Spleen (tissue), 7 donors: ENCODE results near the gene EFNB3.

Experiments
- CTCF ChIP-seq, 11 experiments: fragments of 200-600 bp in 7 of 11; fragments of 450-650 bp in 4 of 11; sonication (generic) in 4 of 11; IDR thresholded peaks in 8 of 11; conservative IDR thresholded peaks in 3 of 11; 1 replicate in 7 of 11; 2 replicates in 4 of 11; pipeline versions ENCODE4 v1.4.0 to v1.8.0; 2016 to 2021; ENCODE audit warnings: antibody characterized with exemption in 11 of 11, inconsistent platforms in 4 of 11, mild to moderate bottlenecking in 1 of 11
- POLR2A ChIP-seq, 3 donors: fragments of 450-650 bp; IDR thresholded peaks; one replicate each; pipeline ENCODE4 v1.5.1; 2017; ENCODE audit warnings: antibody characterized with exemption in 3 of 3, mild to moderate bottlenecking in 1 of 3
- POLR2AphosphoS5 ChIP-seq, 3 donors: sonication (generic); formaldehyde crosslinking; IDR thresholded peaks; one replicate each; pipeline ENCODE4 v1.5.1; 2017; ENCODE audit warnings: antibody characterized with exemption in 3 of 3
- donor health status: DM: no; HTN: no; CAD: no; lungs with moderate emphysema.
- donor health status: DM: no; HTN: no; CAD: no.
- donor health status: DM: no; HTN: no; CAD: no.

- peak in 8 of 11 experiments; percentile 20 to 53 (median 36) for TF ChIP-seq CTCF (IDR thresholded peaks at IDR 0.05 in 8 of 11, conservative IDR thresholded peaks at IDR 0.05 in 3 of 11)
- TF ChIP-seq POLR2A (IDR thresholded peaks at IDR 0.05), result no peak
- TF ChIP-seq POLR2AphosphoS5 (IDR thresholded peaks at IDR 0.05), result no peak
Observed at GRCh38 chr17:7673239-7673638, 31.8 kb upstream of the EFNB3 start.
